Measurements from ENCODE around the gene MAN1B1. TPM values are rescaled to one million over a fixed set of nuclear protein-coding genes. Genes with fewer than 3 reads are reported as not detected.

MAN1B1 gene
- total RNA-seq, 1 experiment from 2014 or later = 50.9 TPM

- Histone ChIP-seq H4K20me1 (ENCODE audit: insufficient read depth) (no peaks in the 10 kb centered on the region), H3K79me2 (ENCODE audit: insufficient read depth, low read length) (no peaks in the 10 kb centered on the region), H3K36me3 (ENCODE audit: control insufficient read depth in 1 of 2, insufficient read depth in 2 of 2, low read length in 2 of 2) (no peaks in the 10 kb centered on the region), H3K9ac (ENCODE audit: low read length) (no peak overlapping the region), H3K27ac (ENCODE audit: low read depth, low read length) (no peak overlapping the region), H3K4me3 (replicated peaks in 1 of 2; ENCODE audit: low read depth in 1 of 2, low read length in 2 of 2) (no peak overlapping the region), H3K4me1 (ENCODE audit: control insufficient read depth in 1 of 2, insufficient read depth in 2 of 2, low read length in 2 of 2) (peaks cover 22 to 40% of the 10 kb centered on the region in 2 experiments), H3K9me2 (ENCODE audit: insufficient read depth) (no peaks in the 10 kb centered on the region), H3K4me2 (ENCODE audit: low read length) (no peak overlapping the region), H3K27me3 (ENCODE audit: insufficient read depth, low read length) (no peaks in the 10 kb centered on the region), H3K9me3 (ENCODE audit: control insufficient read depth in 1 of 2, insufficient read depth in 1 of 2, low read depth in 1 of 2, low read length in 2 of 2) (no peaks in the 10 kb centered on the region), H2AFZ (ENCODE audit: low read depth, low read length, poor library complexity, severe bottlenecking) (no peak overlapping the region)
- intact Hi-C loops (cut with micrococcal nuclease) = no loop called here
- no TSS peak for BruUV-seq (replicated peaks)
- CTCF ChIA-PET = interaction anchor here (1.9 to 4.3 kb wide), 3 partner anchors 11 to 28 kb away, joined by 9 to 22 read pairs (median 14); no protein-coding TSS in a partner anchor
- RAD21 ChIA-PET (ENCODE audit: low non-redundant PET in 1 of 2, low total read pairs in 2 of 2, uncharacterized antibody in 2 of 2, unreplicated experiment in 2 of 2) = no interaction called here
- POLR2A ChIA-PET = interaction anchor here (1.4 kb wide), 1 partner anchor 7 kb away, joined by 4 read pairs; no protein-coding TSS in a partner anchor
- no peak for ATAC-seq
- no peak for DNase-seq (ENCODE audit: low read depth, low spot score)
- TF ChIP-seq CTCF (IDR thresholded peaks at IDR 0.05 in 2 of 3, conservative IDR thresholded peaks at IDR 0.05 in 1 of 3; ENCODE audit: borderline replicate concordance in 1 of 3, insufficient read depth in 1 of 3, low read depth in 2 of 3, low read length in 2 of 3) (no peak), YY1 (IDR thresholded peaks at IDR 0.05; ENCODE audit: extremely low read depth, insufficient replicate concordance, low read depth, low read length) (no peak), ELF1 (IDR thresholded peaks at IDR 0.05; ENCODE audit: borderline replicate concordance, low read depth) (no peak), EZH2 (IDR thresholded peaks at IDR 0.05) (no peak)
Observed at GRCh38 chr9:137056739-137057415, 29.9 kb upstream of the MAN1B1 start.

GRCh38 chr9:137057545-137057944, 29.2 kb upstream of the MAN1B1 start:
- Histone ChIP-seq H3K9me3 (ENCODE audit: control insufficient read depth in 1 of 2, insufficient read depth in 1 of 2, low read depth in 1 of 2, low read length in 2 of 2) (no peaks in the 10 kb centered on the region), H3K27me3 (ENCODE audit: insufficient read depth, low read length) (no peaks in the 10 kb centered on the region), H3K36me3 (ENCODE audit: control insufficient read depth in 1 of 2, insufficient read depth in 2 of 2, low read length in 2 of 2) (no peaks in the 10 kb centered on the region), H3K4me1 (ENCODE audit: control insufficient read depth in 1 of 2, insufficient read depth in 2 of 2, low read length in 2 of 2) (peaks cover 22 to 41% of the 10 kb centered on the region in 2 experiments), H4K20me1 (ENCODE audit: insufficient read depth) (no peaks in the 10 kb centered on the region), H3K79me2 (ENCODE audit: insufficient read depth, low read length) (no peaks in the 10 kb centered on the region), H3K9ac (ENCODE audit: low read length) (no peak overlapping the region), H3K4me2 (ENCODE audit: low read length) (no peak overlapping the region), H3K27ac (ENCODE audit: low read depth, low read length) (no peak overlapping the region), H2AFZ (ENCODE audit: low read depth, low read length, poor library complexity, severe bottlenecking) (no peak overlapping the region), H3K4me3 (replicated peaks in 1 of 2; ENCODE audit: low read depth in 1 of 2, low read length in 2 of 2) (no peak overlapping the region), H3K9me2 (ENCODE audit: insufficient read depth) (no peaks in the 10 kb centered on the region)
- intact Hi-C loops (cut with micrococcal nuclease) = no loop called here
- TF ChIP-seq FOSL1 (IDR thresholded peaks at IDR 0.05; ENCODE audit: low read depth) = no peak
- POLR2A ChIA-PET = no interaction called here
- RAD21 ChIA-PET (ENCODE audit: low non-redundant PET in 1 of 2, low total read pairs in 2 of 2, uncharacterized antibody in 2 of 2, unreplicated experiment in 2 of 2) = no interaction called here
- no TSS peak for BruUV-seq (replicated peaks)
- ATAC-seq (no peak), DNase-seq (ENCODE audit: low read depth, low spot score) (no peak)
- CTCF ChIA-PET = interaction anchor here (0.9 to 3.1 kb wide), 3 partner anchors 10 to 28 kb away, joined by 4 to 14 read pairs (median 6); partner anchors contain the start of gene SAPCD2

Measured in HCT116 (cell line).